Urothelium cell line (cell line): ENCODE results near the gene ERH.
A peak's percentile ranks its signal among the peaks of the same experiment; 100 is the strongest.
"Not testable (repeated sequence)": the region's sequence is repeated elsewhere in the genome, so short reads cannot be mapped to it uniquely, and the experiment has no call there.

Experiments used
- DNase-seq: peaks from one replicate; pipeline ENCODE4 v3.0.0; 2011; ENCODE audit warnings: low spot score, mixed read lengths
- FAIRE-seq: peaks from 2 replicates; lab custom pipeline; 2011; peaks lifted over from hg19 to GRCh38; lab: Jason Lieb, UNC

The ERH gene

GRCh38 chr14:69399750-69400149 is 1.7 kb upstream of the ERH start:
- FAIRE-seq = no peak
- DNase-seq = no peak

GRCh38 chr14:69398818-69399210 is 715 bp upstream of the ERH start:
- FAIRE-seq (no peak), DNase-seq (no peak)

GRCh38 chr14:69395929-69396328 is 2.2 kb downstream of the ERH start:
- no peak for FAIRE-seq
- no peak for DNase-seq

- peak; percentile 84 for FAIRE-seq
Measured at GRCh38 chr14:69392481-69392880, 5.6 kb downstream of the ERH start.

GRCh38 chr14:69391400-69391799 is 6.7 kb downstream of the ERH start:
- DNase-seq, FAIRE-seq: not testable (repeated sequence)

More at GRCh38 chr14:69392481-69392880, 5.6 kb downstream of the ERH start:
- DNase-seq = no peak

GRCh38 chr14:69387311-69387710 is 10.8 kb downstream of the ERH start:
- FAIRE-seq (no peak), DNase-seq (no peak)

GRCh38 chr14:69378274-69378673 is 19.8 kb downstream of the ERH start:
- DNase-seq (no peak), FAIRE-seq (no peak)

GRCh38 chr14:69376439-69376838 is 21.7 kb downstream of the ERH start:
- FAIRE-seq = peak; percentile 90

GRCh38 chr14:69375722-69376121 is 22.4 kb downstream of the ERH start:
- FAIRE-seq (peak; percentile 59), DNase-seq (no peak)

More at GRCh38 chr14:69376439-69376838, 21.7 kb downstream of the ERH start:
- DNase-seq = no peak

- DNase-seq (no peak), FAIRE-seq (peak; percentile 30)
Measured at GRCh38 chr14:69375182-69375581, 22.9 kb downstream of the ERH start.

- FAIRE-seq = peak; percentile 90
- no peak for DNase-seq
Measured at GRCh38 chr14:69374235-69374634, 23.9 kb downstream of the ERH start.

GRCh38 chr14:69373104-69373503 is 25.0 kb downstream of the ERH start:
- FAIRE-seq = no peak
- no peak for DNase-seq

- DNase-seq (no peak), FAIRE-seq (no peak)
Measured at GRCh38 chr14:69372146-69372545, 26.0 kb downstream of the ERH start.

GRCh38 chr14:69370061-69370460 is 28.0 kb downstream of the ERH start:
- no peak for DNase-seq
- FAIRE-seq = peak; percentile 23

GRCh38 chr14:69368381-69368780 is 29.7 kb downstream of the ERH start:
- DNase-seq (no peak), FAIRE-seq (peak; percentile 56)

- DNase-seq (no peak), FAIRE-seq (peak; percentile 62)
Measured at GRCh38 chr14:69366761-69367160, 31.3 kb downstream of the ERH start.

- DNase-seq (no peak), FAIRE-seq (peak; percentile 5)
Measured at GRCh38 chr14:69366069-69366468, 32.0 kb downstream of the ERH start.

- DNase-seq (no peak), FAIRE-seq (no peak)
Measured at GRCh38 chr14:69364378-69364777, 33.7 kb downstream of the ERH start.

- FAIRE-seq = peak; percentile 35
- no peak for DNase-seq
Measured at GRCh38 chr14:69363964-69364363, 34.1 kb downstream of the ERH start.

- FAIRE-seq (no peak), DNase-seq (no peak)
Measured at GRCh38 chr14:69363055-69363454, 35.0 kb downstream of the ERH start.

GRCh38 chr14:69360438-69361108 is 37.5 kb downstream of the ERH start:
- DNase-seq = no peak
- FAIRE-seq = peak; percentile 89

GRCh38 chr14:69358966-69359365 is 39.1 kb downstream of the ERH start:
- FAIRE-seq (no peak), DNase-seq (no peak)
